Fibroblast of skin of scalp (primary cell): Measurements from ENCODE around the gene ALG5.

Source experiments
- DNase-seq: peaks from one replicate; pipeline ENCODE4 v3.0.0-alpha.2; 2013

The ALG5 gene

GRCh38 chr13:36914648-36915047 is 84.5 kb downstream of the ALG5 start:
- DNase-seq: no peak

GRCh38 chr13:36913463-36913862 is 85.7 kb downstream of the ALG5 start:
- DNase-seq: no peak

- DNase-seq: no peak
These were observed 86.2 kb downstream of the ALG5 start for GRCh38 chr13:36912973-36913372.

- no peak for DNase-seq
These were observed 86.8 kb downstream of the ALG5 start for GRCh38 chr13:36912369-36912768.

GRCh38 chr13:36910545-36910944 is 88.6 kb downstream of the ALG5 start:
- no peak for DNase-seq

GRCh38 chr13:36907821-36908220 is 91.3 kb downstream of the ALG5 start:
- no peak for DNase-seq

- DNase-seq: no peak
These were observed 91.9 kb downstream of the ALG5 start for GRCh38 chr13:36907266-36907665.

GRCh38 chr13:36905944-36906343 is 93.2 kb downstream of the ALG5 start:
- DNase-seq: no peak

- no peak for DNase-seq
These were observed 95.1 kb downstream of the ALG5 start for GRCh38 chr13:36903925-36904595.
